HL-60 (cell line): Measurements from ENCODE around the gene SLC26A1.

Experiments
- GABPA ChIP-seq: IDR thresholded peaks from 2 replicates; pipeline ENCODE4 v1.6.1; 2012; ENCODE audit warnings: low read depth
- POLR2AphosphoS5 ChIP-seq: IDR thresholded peaks from 2 replicates; pipeline ENCODE4 v1.6.1; 2012; ENCODE audit warnings: low read depth
- TF ChIP-seq, protein P1 (sequence below): IDR thresholded peaks from one replicate; pipeline ENCODE4 v1.5.1; 2011; ENCODE audit warnings: low read length, control low read depth, inconsistent platforms; ENCODE audit not compliant: insufficient read depth

DNA sequence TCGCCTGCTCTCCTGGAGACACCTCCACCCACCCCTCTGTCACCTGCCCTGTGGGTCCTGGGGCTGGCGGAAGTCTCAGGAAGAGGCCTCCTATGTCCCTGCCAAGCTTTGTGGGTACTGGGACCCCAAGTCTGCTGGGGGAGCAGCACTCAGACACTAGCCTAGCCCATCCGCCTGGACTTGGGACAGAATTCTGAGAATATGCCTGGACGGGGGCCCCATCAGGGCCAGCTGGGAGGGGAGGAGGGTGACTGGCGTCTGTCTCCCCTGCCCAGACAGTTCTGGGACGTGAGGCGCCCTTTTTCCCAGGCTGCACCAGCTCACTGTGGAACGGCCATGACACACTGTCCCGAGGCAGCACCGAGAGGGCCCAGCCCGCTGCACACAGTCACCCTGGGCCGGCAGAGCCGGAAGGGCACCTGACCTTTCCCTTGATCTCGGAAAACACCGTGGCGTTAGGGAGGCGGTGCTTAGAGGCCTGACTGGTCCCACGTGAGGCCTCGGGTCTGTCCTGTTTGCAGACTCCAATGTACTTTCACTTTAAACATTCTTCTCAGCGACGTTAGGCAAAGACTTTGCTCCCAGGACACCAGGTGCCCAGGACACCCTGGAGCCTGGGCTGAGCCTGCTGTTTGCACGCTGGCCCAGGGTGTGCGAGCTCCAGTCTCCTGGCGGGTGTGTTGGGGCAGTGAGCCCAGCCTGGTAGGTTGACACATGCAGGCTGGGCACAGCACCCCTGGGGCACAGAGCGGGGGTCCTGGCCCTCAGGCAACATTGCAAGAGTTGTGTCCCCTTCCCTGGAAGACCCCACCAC is 700 bp downstream of the SLC26A1 start:
- TF ChIP-seq, protein P1, sequence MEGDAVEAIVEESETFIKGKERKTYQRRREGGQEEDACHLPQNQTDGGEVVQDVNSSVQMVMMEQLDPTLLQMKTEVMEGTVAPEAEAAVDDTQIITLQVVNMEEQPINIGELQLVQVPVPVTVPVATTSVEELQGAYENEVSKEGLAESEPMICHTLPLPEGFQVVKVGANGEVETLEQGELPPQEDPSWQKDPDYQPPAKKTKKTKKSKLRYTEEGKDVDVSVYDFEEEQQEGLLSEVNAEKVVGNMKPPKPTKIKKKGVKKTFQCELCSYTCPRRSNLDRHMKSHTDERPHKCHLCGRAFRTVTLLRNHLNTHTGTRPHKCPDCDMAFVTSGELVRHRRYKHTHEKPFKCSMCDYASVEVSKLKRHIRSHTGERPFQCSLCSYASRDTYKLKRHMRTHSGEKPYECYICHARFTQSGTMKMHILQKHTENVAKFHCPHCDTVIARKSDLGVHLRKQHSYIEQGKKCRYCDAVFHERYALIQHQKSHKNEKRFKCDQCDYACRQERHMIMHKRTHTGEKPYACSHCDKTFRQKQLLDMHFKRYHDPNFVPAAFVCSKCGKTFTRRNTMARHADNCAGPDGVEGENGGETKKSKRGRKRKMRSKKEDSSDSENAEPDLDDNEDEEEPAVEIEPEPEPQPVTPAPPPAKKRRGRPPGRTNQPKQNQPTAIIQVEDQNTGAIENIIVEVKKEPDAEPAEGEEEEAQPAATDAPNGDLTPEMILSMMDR = no peak
- TF ChIP-seq POLR2AphosphoS5 (no peak), GABPA (no peak)
